Medulla oblongata (tissue), 1 donor: ENCODE results near the gene MIAT.

ENCODE experiments used
- DNase-seq: peaks from one replicate; pipeline ENCODE4 v3.0.0-alpha.2; 2015; ENCODE audit errors: extremely low spot score

The MIAT gene

GRCh38 chr22:26632422-26633155 is 24.8 kb upstream of the MIAT start:
- no peak for DNase-seq

GRCh38 chr22:26634189-26634588 is 23.2 kb upstream of the MIAT start:
- DNase-seq: no peak

GRCh38 chr22:26635117-26635516 is 22.3 kb upstream of the MIAT start:
- DNase-seq: no peak

- no peak for DNase-seq
Measured at GRCh38 chr22:26636296-26636695, 21.1 kb upstream of the MIAT start.

GRCh38 chr22:26642465-26643417 is 14.6 kb upstream of the MIAT start:
- no peak for DNase-seq

- DNase-seq: no peak
Measured at GRCh38 chr22:26643418-26644100, 13.8 kb upstream of the MIAT start.

- no peak for DNase-seq
Measured at GRCh38 chr22:26646158-26646557, 11.2 kb upstream of the MIAT start.

- no peak for DNase-seq
Measured at GRCh38 chr22:26648011-26648497, 9.3 kb upstream of the MIAT start.

- DNase-seq: peak; percentile 67
Measured at GRCh38 chr22:26648528-26649388, 8.6 kb upstream of the MIAT start.

- DNase-seq: no peak
Measured at GRCh38 chr22:26650722-26651421, 6.5 kb upstream of the MIAT start.

GRCh38 chr22:26651815-26652214 is 5.6 kb upstream of the MIAT start:
- DNase-seq: no peak

GRCh38 chr22:26658161-26658560 is 773 bp downstream of the MIAT start:
- no peak for DNase-seq

GRCh38 chr22:26658671-26659478 is 1.5 kb downstream of the MIAT start:
- DNase-seq: peak; percentile 21

- no peak for DNase-seq
Measured at GRCh38 chr22:26660356-26660755, 3.0 kb downstream of the MIAT start.

- DNase-seq: no peak
Measured at GRCh38 chr22:26660961-26661578, 3.7 kb downstream of the MIAT start.

- DNase-seq: no peak
Measured at GRCh38 chr22:26662160-26662559, 4.8 kb downstream of the MIAT start.

GRCh38 chr22:26663374-26663923 is 6.1 kb downstream of the MIAT start:
- DNase-seq: no peak

- no peak for DNase-seq
Measured at GRCh38 chr22:26665813-26666231, 8.4 kb downstream of the MIAT start.

- DNase-seq: no peak
Measured at GRCh38 chr22:26667140-26667539, 9.8 kb downstream of the MIAT start.
